ENCODE measurements around the gene LRP1B.

DNA sequence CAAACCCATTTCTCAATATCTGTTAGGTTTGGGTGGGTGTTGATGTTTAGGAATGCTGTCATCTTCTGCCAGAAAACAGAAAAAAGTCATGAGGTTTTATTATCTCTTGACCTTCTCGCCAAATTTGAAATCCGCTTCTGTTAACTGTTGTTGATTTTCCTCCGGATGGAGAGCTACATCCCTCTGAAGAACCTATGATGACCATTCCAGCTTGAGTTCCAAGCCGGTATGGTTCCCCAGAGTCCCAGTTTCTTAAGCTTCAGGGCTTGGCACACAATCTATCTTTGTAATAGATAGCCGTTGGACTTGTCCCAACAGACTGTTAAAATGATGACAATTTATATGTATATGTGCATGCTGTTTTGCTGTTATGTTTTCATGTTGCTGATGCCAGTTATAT, 1201.0 kb downstream of the LRP1B start:
- no peak for TF ChIP-seq TBP (IDR thresholded peaks at IDR 0.05; ENCODE audit: low read depth, low read length)
- TF ChIP-seq POLR2AphosphoS5 (IDR thresholded peaks at IDR 0.05; ENCODE audit: low read depth, low read length) = no peak
- TF ChIP-seq CHD2 (IDR thresholded peaks at IDR 0.05; ENCODE audit: low read length) = no peak
- no peak for TF ChIP-seq BRCA1 (IDR thresholded peaks at IDR 0.05; ENCODE audit: low read depth, low read length)
- no peak for TF ChIP-seq JUND (IDR thresholded peaks at IDR 0.05; ENCODE audit: low read length)
- no peak for TF ChIP-seq YY1 (IDR thresholded peaks at IDR 0.05; ENCODE audit: low read depth, low read length)
- no peak for TF ChIP-seq SUZ12 (IDR thresholded peaks at IDR 0.05; ENCODE audit: low read length)
- no peak for TF ChIP-seq RFX5 (IDR thresholded peaks at IDR 0.05; ENCODE audit: borderline replicate concordance, low read depth, low read length)
- TF ChIP-seq EGR1 (IDR thresholded peaks at IDR 0.05; ENCODE audit: borderline replicate concordance, low read depth, low read length) = no peak
- TF ChIP-seq, protein P1, sequence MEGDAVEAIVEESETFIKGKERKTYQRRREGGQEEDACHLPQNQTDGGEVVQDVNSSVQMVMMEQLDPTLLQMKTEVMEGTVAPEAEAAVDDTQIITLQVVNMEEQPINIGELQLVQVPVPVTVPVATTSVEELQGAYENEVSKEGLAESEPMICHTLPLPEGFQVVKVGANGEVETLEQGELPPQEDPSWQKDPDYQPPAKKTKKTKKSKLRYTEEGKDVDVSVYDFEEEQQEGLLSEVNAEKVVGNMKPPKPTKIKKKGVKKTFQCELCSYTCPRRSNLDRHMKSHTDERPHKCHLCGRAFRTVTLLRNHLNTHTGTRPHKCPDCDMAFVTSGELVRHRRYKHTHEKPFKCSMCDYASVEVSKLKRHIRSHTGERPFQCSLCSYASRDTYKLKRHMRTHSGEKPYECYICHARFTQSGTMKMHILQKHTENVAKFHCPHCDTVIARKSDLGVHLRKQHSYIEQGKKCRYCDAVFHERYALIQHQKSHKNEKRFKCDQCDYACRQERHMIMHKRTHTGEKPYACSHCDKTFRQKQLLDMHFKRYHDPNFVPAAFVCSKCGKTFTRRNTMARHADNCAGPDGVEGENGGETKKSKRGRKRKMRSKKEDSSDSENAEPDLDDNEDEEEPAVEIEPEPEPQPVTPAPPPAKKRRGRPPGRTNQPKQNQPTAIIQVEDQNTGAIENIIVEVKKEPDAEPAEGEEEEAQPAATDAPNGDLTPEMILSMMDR (IDR thresholded peaks at IDR 0.05; ENCODE audit: control extremely low read depth in 1 of 3, insufficient read depth in 1 of 3, low read depth in 1 of 3, low read length in 3 of 3) = no peak
- TF ChIP-seq GABPA (IDR thresholded peaks at IDR 0.05; ENCODE audit: borderline replicate concordance, insufficient read depth, low read length) = no peak

Data from H1 (cell line).